GM06990 (cell line): ENCODE measurements around the gene A2M.

Experiments used
- DNase-seq: peaks from one replicate; pipeline ENCODE4 v3.0.0-alpha.2; 2011; ENCODE audit not compliant: insufficient read length; ENCODE audit errors: extremely low read depth
- H3K27me3 ChIP-seq: replicated peaks from 2 replicates; pipeline ENCODE4 v1.6.0; 2011; ENCODE audit warnings: low read length; ENCODE audit not compliant: control insufficient read depth, insufficient read depth
- H3K36me3 ChIP-seq: 2 replicates; pipeline ENCODE4 v1.5.1; 2011; ENCODE audit warnings: low read length; ENCODE audit not compliant: control insufficient read depth, insufficient read depth
- H3K4me3 ChIP-seq: replicated peaks from 2 replicates; pipeline ENCODE4 v1.5.1; 2011; ENCODE audit warnings: low read depth, mild to moderate bottlenecking, control low read depth, low read length
- TF ChIP-seq, protein P1 (sequence below): IDR thresholded peaks from 2 replicates; pipeline ENCODE4 v1.5.1; 2011; ENCODE audit warnings: low read length, control low read depth, mild to moderate bottlenecking, inconsistent platforms; ENCODE audit not compliant: insufficient read depth, poor library complexity, severe bottlenecking

The A2M gene

DNA sequence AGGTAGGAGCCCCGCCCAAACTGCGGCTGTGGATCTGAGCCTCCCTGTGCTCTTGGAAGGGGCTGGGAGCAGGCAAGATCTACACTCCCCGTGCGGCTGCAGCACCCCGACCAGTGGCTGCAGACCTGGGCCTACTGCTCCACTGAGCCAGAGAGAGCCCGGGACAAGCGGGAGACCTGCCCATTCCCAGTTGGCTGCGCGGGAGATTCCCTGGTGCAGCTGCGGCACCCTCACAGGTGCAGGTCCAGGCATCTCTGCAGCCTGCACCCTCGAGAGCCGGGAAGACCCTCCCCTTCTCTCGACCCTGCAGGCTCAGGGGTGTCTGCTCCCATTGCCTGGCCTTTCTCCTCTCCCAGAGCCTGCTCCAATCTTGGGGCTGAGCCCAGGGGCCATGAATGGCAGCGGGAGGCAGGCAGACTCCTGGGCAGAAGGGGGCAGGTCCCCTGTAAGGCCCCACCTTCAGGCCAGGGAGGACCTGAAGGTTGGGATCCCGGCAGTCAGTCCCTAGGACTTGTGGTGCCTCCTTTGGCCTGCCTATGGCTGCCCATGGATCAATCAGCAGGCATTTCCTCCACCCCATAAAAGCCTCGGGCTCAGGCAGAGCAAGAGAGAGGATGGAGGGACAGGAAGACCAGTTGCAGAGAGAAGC lies 8.8 kb upstream of the A2M start:
- H3K27me3 ChIP-seq, result no peaks in the 10 kb centered on the region
- no peak overlapping the region for H3K4me3 ChIP-seq
- TF ChIP-seq, protein P1, sequence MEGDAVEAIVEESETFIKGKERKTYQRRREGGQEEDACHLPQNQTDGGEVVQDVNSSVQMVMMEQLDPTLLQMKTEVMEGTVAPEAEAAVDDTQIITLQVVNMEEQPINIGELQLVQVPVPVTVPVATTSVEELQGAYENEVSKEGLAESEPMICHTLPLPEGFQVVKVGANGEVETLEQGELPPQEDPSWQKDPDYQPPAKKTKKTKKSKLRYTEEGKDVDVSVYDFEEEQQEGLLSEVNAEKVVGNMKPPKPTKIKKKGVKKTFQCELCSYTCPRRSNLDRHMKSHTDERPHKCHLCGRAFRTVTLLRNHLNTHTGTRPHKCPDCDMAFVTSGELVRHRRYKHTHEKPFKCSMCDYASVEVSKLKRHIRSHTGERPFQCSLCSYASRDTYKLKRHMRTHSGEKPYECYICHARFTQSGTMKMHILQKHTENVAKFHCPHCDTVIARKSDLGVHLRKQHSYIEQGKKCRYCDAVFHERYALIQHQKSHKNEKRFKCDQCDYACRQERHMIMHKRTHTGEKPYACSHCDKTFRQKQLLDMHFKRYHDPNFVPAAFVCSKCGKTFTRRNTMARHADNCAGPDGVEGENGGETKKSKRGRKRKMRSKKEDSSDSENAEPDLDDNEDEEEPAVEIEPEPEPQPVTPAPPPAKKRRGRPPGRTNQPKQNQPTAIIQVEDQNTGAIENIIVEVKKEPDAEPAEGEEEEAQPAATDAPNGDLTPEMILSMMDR, result no peak
- no peaks in the 10 kb centered on the region for H3K36me3 ChIP-seq
- no peak for DNase-seq

DNA sequence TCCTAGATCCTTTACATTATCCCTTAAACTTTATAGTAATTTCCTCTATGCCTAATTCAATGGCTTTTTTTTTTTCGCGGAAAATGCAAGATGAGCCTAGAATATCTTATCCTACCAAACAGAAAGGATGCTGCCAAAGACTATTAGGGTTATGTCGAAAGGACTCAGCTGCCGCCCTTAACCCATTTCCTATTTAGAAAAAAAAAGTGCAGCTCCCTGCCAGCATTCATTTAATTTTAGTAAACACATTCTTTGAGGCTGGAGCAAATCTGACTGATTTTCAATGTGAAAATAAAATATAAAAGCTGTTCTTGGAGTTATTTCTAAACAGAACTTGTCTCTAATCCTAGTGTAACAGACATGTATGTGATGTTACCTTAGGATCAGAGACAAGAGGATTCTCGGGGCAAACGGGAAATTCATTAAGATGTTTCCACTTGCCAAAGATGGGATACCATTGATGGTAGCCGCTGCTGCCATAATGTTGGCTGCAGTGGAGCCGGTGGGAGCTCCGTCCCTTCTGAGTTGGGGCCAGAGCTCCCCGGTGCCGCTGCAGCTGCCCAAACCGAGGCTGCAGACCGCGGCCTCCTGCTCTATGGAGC lies 8.2 kb upstream of the A2M start:
- TF ChIP-seq, protein P1, result no peak
- Histone ChIP-seq H3K4me3 (no peak overlapping the region), H3K27me3 (no peaks in the 10 kb centered on the region), H3K36me3 (no peaks in the 10 kb centered on the region)
- no peak for DNase-seq

DNA sequence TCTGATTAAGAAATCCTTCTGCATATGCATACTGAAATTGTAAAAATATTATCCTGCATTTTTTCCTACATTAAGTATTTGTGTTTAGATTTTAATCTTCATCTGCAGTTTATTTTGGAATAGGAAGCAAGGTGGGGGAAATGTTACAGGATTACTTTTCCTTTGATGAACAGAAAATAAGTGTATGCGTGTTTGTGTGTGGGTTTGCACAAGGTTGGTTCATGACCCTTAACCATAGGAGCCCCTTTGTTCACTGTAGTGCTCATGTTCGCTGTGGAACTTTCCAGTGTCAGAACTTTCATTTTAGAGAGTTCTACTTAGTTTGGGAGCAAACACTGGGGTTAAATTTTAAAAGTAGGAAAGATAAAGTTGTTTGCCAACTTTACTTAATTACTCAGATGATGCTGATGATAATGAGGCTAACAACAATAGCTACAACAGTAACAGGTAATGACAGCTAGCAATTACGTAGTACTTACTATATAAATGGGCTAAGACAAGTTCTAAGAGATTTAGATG lies 6.4 kb upstream of the A2M start:
- Histone ChIP-seq H3K27me3 (no peaks in the 10 kb centered on the region), H3K4me3 (no peak overlapping the region), H3K36me3 (no peaks in the 10 kb centered on the region)
- DNase-seq, result no peak
- TF ChIP-seq, protein P1, result no peak

DNA sequence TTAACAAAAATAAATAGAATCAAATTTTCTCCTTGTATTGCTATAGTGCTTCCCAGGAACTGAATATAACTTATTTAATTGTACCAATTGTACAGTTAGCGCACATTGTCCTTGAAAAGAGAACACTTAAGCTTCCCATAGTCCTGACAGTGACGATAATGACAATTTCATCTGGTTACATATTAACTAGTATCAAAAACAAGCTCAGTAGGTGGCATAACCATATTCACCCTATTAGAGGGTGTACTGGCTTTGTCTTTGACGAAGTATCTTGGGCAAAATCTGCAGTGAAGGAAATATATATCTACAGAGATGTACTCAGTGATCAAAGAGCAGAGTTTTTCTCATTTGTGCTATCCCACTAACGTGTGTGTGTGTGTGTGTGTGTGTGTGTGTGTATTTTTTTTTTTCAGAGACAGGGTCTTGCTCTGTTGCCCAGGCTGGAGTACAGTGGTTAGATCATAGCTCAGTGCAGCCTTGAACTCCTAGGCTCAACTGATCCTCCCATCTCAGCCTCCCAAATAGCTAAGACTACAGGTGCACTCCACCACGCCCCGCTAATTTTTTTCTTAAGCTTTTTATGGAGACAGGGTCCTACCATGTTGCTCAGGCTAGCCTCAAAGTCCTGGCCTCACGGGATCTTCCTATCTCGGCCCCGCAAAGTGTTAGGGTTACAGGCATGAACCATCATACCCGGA lies 4.9 kb upstream of the A2M start:
- Histone ChIP-seq H3K36me3 (no peaks in the 10 kb centered on the region), H3K4me3 (no peak overlapping the region), H3K27me3 (no peaks in the 10 kb centered on the region)
- TF ChIP-seq, protein P1, result no peak
- no peak for DNase-seq

DNA sequence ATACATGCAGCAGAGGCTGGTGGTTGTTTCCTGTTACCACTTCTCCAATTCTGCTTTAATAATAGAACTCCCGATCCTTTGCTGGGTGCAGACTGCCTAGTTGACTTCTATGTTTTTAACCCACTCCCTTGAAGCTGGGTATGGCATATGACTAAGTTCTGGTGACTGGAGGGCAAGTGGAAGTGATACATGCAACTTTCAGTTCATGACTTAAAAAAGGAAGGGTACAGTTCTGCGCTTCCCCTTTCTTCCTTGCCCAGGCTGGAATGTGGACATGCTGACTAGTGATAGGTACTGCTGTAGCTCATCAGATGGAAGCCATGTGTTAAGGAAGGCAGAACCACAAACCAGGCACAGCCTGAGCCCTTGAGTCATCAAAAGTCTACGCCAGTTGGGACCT lies 2.4 kb upstream of the A2M start:
- H3K36me3 ChIP-seq, result no peaks in the 10 kb centered on the region
- no peaks in the 10 kb centered on the region for H3K27me3 ChIP-seq
- TF ChIP-seq, protein P1, result no peak
- DNase-seq, result peak; percentile 14
- no peak overlapping the region for H3K4me3 ChIP-seq
